ENCODE results near the gene EXD1. TPM values are rescaled to one million over a fixed set of nuclear protein-coding genes. Genes with fewer than 3 reads are reported as not detected.

Gene EXD1
- polyA plus RNA-seq, 1 donor from 2014 or later, result not detected

DNA sequence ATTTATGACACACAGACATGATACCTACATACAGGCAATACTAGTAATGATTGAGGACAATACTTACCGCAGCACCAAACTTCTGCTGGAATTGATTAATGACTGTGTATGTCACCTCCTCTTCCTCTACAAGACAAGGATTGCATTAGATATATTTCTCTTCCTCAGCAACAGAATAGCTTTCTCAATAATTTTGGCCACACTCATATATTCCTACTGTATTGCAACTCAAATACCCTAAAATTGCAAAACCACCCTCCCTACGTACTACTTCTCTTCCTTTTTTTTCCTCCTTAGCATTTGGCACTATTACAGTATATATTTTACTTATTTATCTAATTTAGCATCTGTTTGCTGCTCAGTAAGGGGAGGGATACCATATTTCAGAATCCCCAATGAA lies 14.8 kb downstream of the EXD1 start:
- Histone ChIP-seq H3K9me2 (ENCODE audit: insufficient read depth, low read length) (no peaks in the 10 kb centered on the region), H3F3A (ENCODE audit: insufficient read depth, low read length, poor library complexity, severe bottlenecking) (no peaks in the 10 kb centered on the region), H3K9ac (ENCODE audit: low read length) (no peak overlapping the region), H4K20me1 (ENCODE audit: insufficient read depth) (no peaks in the 10 kb centered on the region), H3K4me3 (ENCODE audit: low read length) (no peak overlapping the region), H3K4me2 (ENCODE audit: low read length) (no peak overlapping the region), H2AFZ (ENCODE audit: low read depth, low read length) (no peak overlapping the region), H3K27ac (ENCODE audit: low read length) (no peak overlapping the region), H3K27me3 (ENCODE audit: insufficient read depth, low read depth, low read length) (no peaks in the 10 kb centered on the region), H3K36me3 (ENCODE audit: insufficient read depth, low read length) (no peaks in the 10 kb centered on the region), H3K79me2 (replicated peaks; ENCODE audit: insufficient read depth, low read length) (no peaks in the 10 kb centered on the region), H3K9me3 (ENCODE audit: low read length) (no peaks in the 10 kb centered on the region)
- TF ChIP-seq POLR2AphosphoS5 (IDR thresholded peaks at IDR 0.05) (no peak), CTCF (IDR thresholded peaks at IDR 0.05; ENCODE audit: poor library complexity, severe bottlenecking) (no peak), TAF1 (IDR thresholded peaks at IDR 0.05; ENCODE audit: low read depth) (no peak), EZH2 (IDR thresholded peaks at IDR 0.05; ENCODE audit: borderline replicate concordance, insufficient read depth, low read length, poor library complexity, severe bottlenecking) (no peak), RAD21 (conservative IDR thresholded peaks at IDR 0.05) (no peak), EP300 (conservative IDR thresholded peaks at IDR 0.05; ENCODE audit: poor library complexity, severe bottlenecking) (no peak), MXI1 (conservative IDR thresholded peaks at IDR 0.05; ENCODE audit: poor library complexity, severe bottlenecking) (no peak), SMC3 (conservative IDR thresholded peaks at IDR 0.05; ENCODE audit: poor library complexity) (no peak)
- TF ChIP-seq, protein P1, sequence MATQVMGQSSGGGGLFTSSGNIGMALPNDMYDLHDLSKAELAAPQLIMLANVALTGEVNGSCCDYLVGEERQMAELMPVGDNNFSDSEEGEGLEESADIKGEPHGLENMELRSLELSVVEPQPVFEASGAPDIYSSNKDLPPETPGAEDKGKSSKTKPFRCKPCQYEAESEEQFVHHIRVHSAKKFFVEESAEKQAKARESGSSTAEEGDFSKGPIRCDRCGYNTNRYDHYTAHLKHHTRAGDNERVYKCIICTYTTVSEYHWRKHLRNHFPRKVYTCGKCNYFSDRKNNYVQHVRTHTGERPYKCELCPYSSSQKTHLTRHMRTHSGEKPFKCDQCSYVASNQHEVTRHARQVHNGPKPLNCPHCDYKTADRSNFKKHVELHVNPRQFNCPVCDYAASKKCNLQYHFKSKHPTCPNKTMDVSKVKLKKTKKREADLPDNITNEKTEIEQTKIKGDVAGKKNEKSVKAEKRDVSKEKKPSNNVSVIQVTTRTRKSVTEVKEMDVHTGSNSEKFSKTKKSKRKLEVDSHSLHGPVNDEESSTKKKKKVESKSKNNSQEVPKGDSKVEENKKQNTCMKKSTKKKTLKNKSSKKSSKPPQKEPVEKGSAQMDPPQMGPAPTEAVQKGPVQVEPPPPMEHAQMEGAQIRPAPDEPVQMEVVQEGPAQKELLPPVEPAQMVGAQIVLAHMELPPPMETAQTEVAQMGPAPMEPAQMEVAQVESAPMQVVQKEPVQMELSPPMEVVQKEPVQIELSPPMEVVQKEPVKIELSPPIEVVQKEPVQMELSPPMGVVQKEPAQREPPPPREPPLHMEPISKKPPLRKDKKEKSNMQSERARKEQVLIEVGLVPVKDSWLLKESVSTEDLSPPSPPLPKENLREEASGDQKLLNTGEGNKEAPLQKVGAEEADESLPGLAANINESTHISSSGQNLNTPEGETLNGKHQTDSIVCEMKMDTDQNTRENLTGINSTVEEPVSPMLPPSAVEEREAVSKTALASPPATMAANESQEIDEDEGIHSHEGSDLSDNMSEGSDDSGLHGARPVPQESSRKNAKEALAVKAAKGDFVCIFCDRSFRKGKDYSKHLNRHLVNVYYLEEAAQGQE (IDR thresholded peaks at IDR 0.05; ENCODE audit: borderline replicate concordance), result no peak

GRCh38 chr15:41207687-41208448 lies 22.7 kb downstream of the EXD1 start:
- Histone ChIP-seq H3K4me3 (ENCODE audit: low read length) (no peak overlapping the region), H3K79me2 (replicated peaks; ENCODE audit: insufficient read depth, low read length) (no peaks in the 10 kb centered on the region), H3K9me2 (ENCODE audit: insufficient read depth, low read length) (no peaks in the 10 kb centered on the region), H3K36me3 (ENCODE audit: insufficient read depth, low read length) (no peaks in the 10 kb centered on the region), H2AFZ (ENCODE audit: low read depth, low read length) (no peak overlapping the region), H3K27ac (ENCODE audit: low read length) (no peak overlapping the region), H3K4me2 (ENCODE audit: low read length) (no peak overlapping the region), H3F3A (ENCODE audit: insufficient read depth, low read length, poor library complexity, severe bottlenecking) (no peaks in the 10 kb centered on the region), H4K20me1 (ENCODE audit: insufficient read depth) (no peaks in the 10 kb centered on the region), H3K27me3 (ENCODE audit: insufficient read depth, low read depth, low read length) (no peaks in the 10 kb centered on the region), H3K9me3 (ENCODE audit: low read length) (no peaks in the 10 kb centered on the region), H3K9ac (ENCODE audit: low read length) (no peak overlapping the region)
- TF ChIP-seq RAD21 (conservative IDR thresholded peaks at IDR 0.05) (no peak), SMC3 (conservative IDR thresholded peaks at IDR 0.05; ENCODE audit: poor library complexity) (no peak), TAF1 (IDR thresholded peaks at IDR 0.05; ENCODE audit: low read depth) (no peak), CTCF (IDR thresholded peaks at IDR 0.05; ENCODE audit: poor library complexity, severe bottlenecking) (no peak), EZH2 (IDR thresholded peaks at IDR 0.05; ENCODE audit: borderline replicate concordance, insufficient read depth, low read length, poor library complexity, severe bottlenecking) (no peak), EP300 (conservative IDR thresholded peaks at IDR 0.05; ENCODE audit: poor library complexity, severe bottlenecking) (no peak), MXI1 (conservative IDR thresholded peaks at IDR 0.05; ENCODE audit: poor library complexity, severe bottlenecking) (no peak), POLR2AphosphoS5 (IDR thresholded peaks at IDR 0.05) (no peak)
- TF ChIP-seq, protein P1 (IDR thresholded peaks at IDR 0.05; ENCODE audit: borderline replicate concordance), result no peak
